ENCODE results near the gene FAAH.

The FAAH gene
- long read RNA-seq, partial matches to known transcripts = 1 of 8 reads
- long read RNA-seq, other reads (novel, unspliced or antisense) = 7 of 8 reads

DNA sequence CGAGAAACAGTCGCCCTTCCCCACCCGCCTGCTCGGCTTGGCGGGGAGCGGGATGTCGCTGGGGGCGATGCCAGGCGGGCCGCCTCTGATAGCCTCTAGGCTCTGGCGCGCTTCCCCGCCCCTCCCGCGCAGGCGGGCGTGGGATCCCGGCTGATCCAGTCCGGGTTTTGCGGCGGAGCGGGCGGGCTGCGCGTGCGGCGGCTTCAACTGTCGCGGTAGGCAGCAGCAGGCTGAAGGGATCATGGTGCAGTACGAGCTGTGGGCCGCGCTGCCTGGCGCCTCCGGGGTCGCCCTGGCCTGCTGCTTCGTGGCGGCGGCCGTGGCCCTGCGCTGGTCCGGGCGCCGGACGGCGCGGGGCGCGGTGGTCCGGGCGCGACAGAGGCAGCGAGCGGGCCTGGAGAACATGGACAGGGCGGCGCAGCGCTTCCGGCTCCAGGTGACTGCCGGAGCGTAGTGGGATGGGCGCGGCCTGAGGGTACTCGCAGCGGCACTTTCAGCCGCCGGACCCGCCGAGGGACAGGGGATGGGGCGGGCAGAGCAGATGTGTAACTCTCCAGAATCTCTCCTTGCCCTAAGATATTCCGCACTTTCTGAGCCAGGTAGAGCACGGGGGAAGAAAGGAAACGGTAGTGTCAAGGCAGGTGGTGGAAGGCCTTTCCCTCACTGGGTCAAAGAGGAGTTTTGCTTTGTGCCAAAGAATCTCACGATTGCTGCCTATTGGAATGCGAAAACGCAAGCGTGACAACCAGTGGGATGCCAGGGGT is at the start of gene FAAH:
FAAH (plus strand) TSS at position 210 of the 764 bp plus-strand sequence; CDS start at position 242, 32 bp downstream.
- Histone ChIP-seq H3K27ac (replicated peaks) (no peak within 1 kb of the TSS), H3K4me3 (replicated peaks; ENCODE audit: insufficient read depth, low read length) (no peak within 1 kb of the TSS), H3K27me3 (ENCODE audit: insufficient read depth, poor library complexity, severe bottlenecking) (no peaks in the 10 kb centered on the region)
- TF ChIP-seq CTCF (IDR thresholded peaks at IDR 0.05; ENCODE audit: insufficient read depth, low read length) (no peak), GABPA (IDR thresholded peaks at IDR 0.05; ENCODE audit: low read depth) (no peak), SPI1 (IDR thresholded peaks at IDR 0.05; ENCODE audit: borderline replicate concordance, low read depth) (no peak)
- TF ChIP-seq, protein P1, sequence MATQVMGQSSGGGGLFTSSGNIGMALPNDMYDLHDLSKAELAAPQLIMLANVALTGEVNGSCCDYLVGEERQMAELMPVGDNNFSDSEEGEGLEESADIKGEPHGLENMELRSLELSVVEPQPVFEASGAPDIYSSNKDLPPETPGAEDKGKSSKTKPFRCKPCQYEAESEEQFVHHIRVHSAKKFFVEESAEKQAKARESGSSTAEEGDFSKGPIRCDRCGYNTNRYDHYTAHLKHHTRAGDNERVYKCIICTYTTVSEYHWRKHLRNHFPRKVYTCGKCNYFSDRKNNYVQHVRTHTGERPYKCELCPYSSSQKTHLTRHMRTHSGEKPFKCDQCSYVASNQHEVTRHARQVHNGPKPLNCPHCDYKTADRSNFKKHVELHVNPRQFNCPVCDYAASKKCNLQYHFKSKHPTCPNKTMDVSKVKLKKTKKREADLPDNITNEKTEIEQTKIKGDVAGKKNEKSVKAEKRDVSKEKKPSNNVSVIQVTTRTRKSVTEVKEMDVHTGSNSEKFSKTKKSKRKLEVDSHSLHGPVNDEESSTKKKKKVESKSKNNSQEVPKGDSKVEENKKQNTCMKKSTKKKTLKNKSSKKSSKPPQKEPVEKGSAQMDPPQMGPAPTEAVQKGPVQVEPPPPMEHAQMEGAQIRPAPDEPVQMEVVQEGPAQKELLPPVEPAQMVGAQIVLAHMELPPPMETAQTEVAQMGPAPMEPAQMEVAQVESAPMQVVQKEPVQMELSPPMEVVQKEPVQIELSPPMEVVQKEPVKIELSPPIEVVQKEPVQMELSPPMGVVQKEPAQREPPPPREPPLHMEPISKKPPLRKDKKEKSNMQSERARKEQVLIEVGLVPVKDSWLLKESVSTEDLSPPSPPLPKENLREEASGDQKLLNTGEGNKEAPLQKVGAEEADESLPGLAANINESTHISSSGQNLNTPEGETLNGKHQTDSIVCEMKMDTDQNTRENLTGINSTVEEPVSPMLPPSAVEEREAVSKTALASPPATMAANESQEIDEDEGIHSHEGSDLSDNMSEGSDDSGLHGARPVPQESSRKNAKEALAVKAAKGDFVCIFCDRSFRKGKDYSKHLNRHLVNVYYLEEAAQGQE (IDR thresholded peaks at IDR 0.05; ENCODE audit: insufficient replicate concordance, low read depth) = no peak
- no peak for DNase-seq (ENCODE audit: low read depth in 1 of 2, low spot score in 1 of 2)

GRCh38 chr1:46344481-46344880 is 49.6 kb upstream of the FAAH start:
- no peak for TF ChIP-seq GABPA (IDR thresholded peaks at IDR 0.05; ENCODE audit: low read depth)
- TF ChIP-seq CTCF (IDR thresholded peaks at IDR 0.05; ENCODE audit: insufficient read depth, low read length) = no peak
- TF ChIP-seq SPI1 (IDR thresholded peaks at IDR 0.05; ENCODE audit: borderline replicate concordance, low read depth) = no peak
- TF ChIP-seq POLR2AphosphoS5 (IDR thresholded peaks at IDR 0.05; ENCODE audit: low read depth) = no peak
- TF ChIP-seq, protein P1 (IDR thresholded peaks at IDR 0.05; ENCODE audit: insufficient replicate concordance, low read depth) = no peak
- no peak for DNase-seq (ENCODE audit: low read depth in 1 of 2, low spot score in 1 of 2)
- Histone ChIP-seq H3K4me3 (replicated peaks; ENCODE audit: insufficient read depth, low read length) (no peak overlapping the region), H3K27me3 (ENCODE audit: insufficient read depth, poor library complexity, severe bottlenecking) (no peaks in the 10 kb centered on the region), H3K27ac (replicated peaks) (no peak overlapping the region)

DNA sequence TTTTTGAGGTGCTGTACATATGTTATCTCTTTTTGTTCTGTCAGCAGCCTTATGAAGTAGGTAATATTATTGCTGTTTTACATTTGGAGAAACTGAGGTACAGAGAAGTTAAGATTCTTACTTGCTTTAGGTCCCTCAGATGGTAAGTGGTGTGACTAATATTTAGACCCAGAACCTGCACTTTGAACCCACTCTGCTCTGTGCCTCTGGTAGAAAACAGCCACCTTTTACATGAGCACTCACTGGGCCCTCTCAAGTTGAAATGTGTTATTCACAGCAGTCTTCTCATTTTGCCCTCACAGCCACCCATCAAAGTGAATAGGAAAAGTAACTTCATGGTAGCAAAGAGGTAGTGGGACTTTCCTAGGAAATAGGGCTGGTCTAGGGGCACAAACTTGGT is 48.8 kb upstream of the FAAH start:
- no peak overlapping the region for H3K27ac ChIP-seq (replicated peaks)
- H3K4me3 ChIP-seq (replicated peaks; ENCODE audit: insufficient read depth, low read length) = no peak overlapping the region
- DNase-seq (ENCODE audit: low read depth in 1 of 2, low spot score in 1 of 2) = no peak
- H3K27me3 ChIP-seq (ENCODE audit: insufficient read depth, poor library complexity, severe bottlenecking) = no peaks in the 10 kb centered on the region
- TF ChIP-seq GABPA (IDR thresholded peaks at IDR 0.05; ENCODE audit: low read depth) = no peak
- TF ChIP-seq POLR2AphosphoS5 (IDR thresholded peaks at IDR 0.05; ENCODE audit: low read depth) = no peak
- TF ChIP-seq SPI1 (IDR thresholded peaks at IDR 0.05; ENCODE audit: borderline replicate concordance, low read depth) = no peak
- TF ChIP-seq, protein P1 (IDR thresholded peaks at IDR 0.05; ENCODE audit: insufficient replicate concordance, low read depth) = no peak
- no peak for TF ChIP-seq CTCF (IDR thresholded peaks at IDR 0.05; ENCODE audit: insufficient read depth, low read length)

Data from HL-60 (cell line).